ENCODE data around the gene IL12RB2.

IL12RB2 gene

GRCh38 chr1:67313934-67314671 lies 6.4 kb downstream of the IL12RB2 start:
- no peak for DNase-seq

- peak in 1 of 5 experiments; percentile 70 for DNase-seq
These were observed 7.0 kb downstream of the IL12RB2 start for GRCh38 chr1:67314696-67315095.

- no peak for DNase-seq
These were observed 8.7 kb downstream of the IL12RB2 start for GRCh38 chr1:67316180-67316902.

DNA sequence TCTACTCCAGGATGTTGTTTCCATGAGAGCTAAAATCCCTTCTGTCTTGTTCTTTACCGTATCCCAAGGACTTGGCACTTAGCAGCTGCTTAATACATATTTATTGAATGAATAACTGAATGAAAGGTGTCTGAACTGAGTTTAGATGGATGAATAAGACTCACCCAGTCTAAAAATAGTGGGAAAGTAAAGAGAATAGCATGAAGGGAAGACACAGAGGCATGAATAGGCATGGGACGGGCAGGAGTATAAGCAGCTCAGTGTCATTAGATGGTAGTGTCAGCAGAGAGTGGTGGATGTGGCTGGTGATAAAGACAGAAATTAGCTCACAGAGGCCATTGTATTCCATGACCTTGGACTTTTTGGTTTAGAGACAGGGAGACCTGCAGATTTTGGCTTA lies 9.2 kb downstream of the IL12RB2 start:
- DNase-seq = no peak

- DNase-seq = no peak
These were observed 10.1 kb downstream of the IL12RB2 start for GRCh38 chr1:67317803-67318202.

GRCh38 chr1:67322442-67322841 lies 14.8 kb downstream of the IL12RB2 start:
- DNase-seq = no peak

- peak in 1 of 5 experiments; percentile 8 for DNase-seq
These were observed 15.4 kb downstream of the IL12RB2 start for GRCh38 chr1:67323087-67323486.

GRCh38 chr1:67324068-67324467 lies 16.4 kb downstream of the IL12RB2 start:
- DNase-seq = no peak

GRCh38 chr1:67327864-67328466 lies 20.3 kb downstream of the IL12RB2 start:
- no peak for DNase-seq

- peak in 2 of 5 experiments; percentile 84 to 96 for DNase-seq
These were observed 25.2 kb downstream of the IL12RB2 start for GRCh38 chr1:67332653-67333529.

DNA sequence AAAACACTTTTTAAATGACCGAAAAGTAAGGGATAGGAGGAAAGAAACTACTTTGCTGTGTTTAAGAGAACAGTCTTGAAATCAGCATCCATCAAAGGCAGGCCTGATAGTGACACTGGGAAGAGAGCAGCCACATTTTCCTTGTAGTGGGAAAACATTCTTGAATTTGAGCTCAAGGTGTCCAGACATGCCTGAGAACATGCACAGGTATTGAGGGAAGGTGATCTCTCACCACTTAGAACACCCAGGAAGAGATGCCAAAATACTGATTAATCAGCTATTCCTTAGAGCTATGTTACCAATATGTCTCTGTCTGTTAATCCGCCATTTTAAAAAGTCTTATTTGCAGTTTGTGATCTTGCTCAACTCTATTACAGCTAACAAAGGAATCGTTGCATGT lies 25.9 kb downstream of the IL12RB2 start:
- no peak for DNase-seq

- DNase-seq = peak in 1 of 5 experiments; percentile 62
These were observed 27.7 kb downstream of the IL12RB2 start for GRCh38 chr1:67335411-67335810.

DNA sequence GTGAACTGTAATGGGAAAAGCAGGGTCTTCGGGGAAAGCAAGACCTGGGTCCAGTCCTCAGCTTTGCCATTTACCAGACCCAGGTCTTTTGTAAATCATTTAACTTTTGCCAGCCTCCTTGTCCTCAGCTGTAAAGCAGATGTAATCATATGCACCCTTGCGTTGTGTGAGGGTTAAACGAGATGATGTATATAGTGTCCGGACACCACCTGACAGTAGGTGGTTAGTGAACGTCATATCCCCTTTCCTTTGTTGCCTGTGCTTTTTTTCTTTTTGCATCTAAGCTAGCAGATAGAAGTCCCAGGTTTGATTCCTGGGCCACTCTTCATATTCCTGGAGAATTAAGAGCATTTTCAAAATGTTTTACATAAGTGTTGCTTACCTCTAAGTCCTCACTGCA lies 28.5 kb downstream of the IL12RB2 start:
- peak in 1 of 5 experiments; percentile 62 for DNase-seq

DNA sequence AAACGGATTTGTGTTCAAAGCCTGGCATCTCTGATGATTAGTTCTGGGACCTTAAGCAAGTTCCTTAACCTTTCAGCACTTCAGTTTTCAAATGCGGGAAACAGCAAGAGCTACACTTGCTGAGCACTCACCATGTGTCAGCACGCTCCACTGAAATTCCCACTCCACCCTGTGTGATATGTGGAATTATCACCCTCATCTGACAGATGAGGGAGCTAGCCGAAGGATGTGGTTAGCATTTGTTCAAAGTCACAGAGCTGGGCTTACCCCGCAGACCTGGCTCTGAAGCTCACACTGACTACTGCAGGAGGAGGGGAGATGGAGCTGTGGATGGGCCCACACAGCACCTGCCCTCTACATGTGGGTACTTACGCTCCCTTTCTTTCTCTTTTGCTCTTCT lies 29.1 kb downstream of the IL12RB2 start:
- peak in 2 of 5 experiments; percentile 61 to 65 for DNase-seq

- DNase-seq = no peak
These were observed 31.0 kb downstream of the IL12RB2 start for GRCh38 chr1:67338642-67339041.

GRCh38 chr1:67339623-67340343 lies 32.1 kb downstream of the IL12RB2 start:
- peak in 1 of 5 experiments; percentile 68 for DNase-seq

DNA sequence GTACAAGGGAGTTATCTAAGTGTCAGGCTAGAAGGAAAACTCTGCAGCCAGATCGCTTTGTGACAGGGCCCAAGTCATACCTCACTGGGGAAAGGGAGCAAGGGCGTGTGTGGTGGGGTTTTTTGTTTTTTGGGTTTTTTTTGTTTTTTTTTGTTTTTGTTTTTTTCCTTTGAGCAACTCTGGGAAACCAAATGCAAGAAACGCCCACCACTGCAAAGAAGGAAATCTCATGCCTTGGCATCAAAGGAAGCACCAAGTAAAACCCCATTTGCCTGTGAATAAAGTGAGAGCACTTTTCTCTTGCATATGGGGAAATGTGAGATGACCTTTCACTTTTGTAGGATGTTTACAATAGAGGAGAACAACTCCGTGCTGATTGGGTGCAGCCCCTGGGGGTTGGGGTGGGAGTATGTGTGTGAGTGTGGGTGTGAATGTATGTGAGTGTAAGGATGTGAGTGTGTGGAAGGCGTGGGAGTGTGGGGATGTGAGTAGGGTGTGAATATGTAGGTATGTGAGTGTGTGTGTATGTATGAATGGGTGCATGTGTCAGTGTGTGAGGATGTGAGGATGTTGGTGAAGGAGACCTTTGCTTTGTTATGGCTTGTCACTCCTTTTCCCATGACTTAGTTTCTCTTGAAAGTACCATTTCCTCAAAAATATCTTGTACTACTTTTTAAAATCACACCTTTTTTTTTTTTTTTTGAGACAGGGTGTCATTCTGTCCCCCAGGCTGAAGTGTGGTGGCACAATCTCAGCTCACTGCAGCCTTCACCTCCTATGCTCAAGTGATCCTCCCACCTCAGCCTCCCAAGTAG lies 34.6 kb downstream of the IL12RB2 start:
- DNase-seq = peak in 3 of 5 experiments; percentile 6 to 70 (median 13)

GRCh38 chr1:67345556-67345955 lies 37.9 kb downstream of the IL12RB2 start:
- no peak for DNase-seq

DNA sequence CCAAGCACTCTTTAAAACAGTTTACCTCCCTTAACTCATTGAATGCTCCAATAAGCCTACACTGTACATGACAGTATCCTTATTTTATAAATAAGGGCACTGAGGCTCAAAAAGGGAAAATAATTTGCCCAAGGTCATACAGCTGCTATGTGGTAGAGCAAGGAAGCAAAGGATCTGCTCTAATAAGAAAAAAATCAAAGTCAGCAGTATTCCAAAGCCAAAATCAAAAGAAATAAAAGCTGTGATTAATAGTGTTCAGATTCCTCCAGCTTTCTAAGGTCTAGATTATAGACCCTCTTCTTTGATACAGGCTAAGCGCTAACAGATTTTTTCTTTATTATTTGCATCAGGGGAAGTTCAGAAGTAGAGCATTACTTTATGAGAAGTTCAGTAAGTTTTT lies 39.3 kb downstream of the IL12RB2 start:
- DNase-seq = no peak

GRCh38 chr1:67347688-67348472 lies 40.2 kb downstream of the IL12RB2 start:
- peak in 1 of 5 experiments; percentile 41 for DNase-seq

Data from T-helper 2 cell (primary cell).